ENCODE results near the gene DGKG.

The DGKG gene

DNA sequence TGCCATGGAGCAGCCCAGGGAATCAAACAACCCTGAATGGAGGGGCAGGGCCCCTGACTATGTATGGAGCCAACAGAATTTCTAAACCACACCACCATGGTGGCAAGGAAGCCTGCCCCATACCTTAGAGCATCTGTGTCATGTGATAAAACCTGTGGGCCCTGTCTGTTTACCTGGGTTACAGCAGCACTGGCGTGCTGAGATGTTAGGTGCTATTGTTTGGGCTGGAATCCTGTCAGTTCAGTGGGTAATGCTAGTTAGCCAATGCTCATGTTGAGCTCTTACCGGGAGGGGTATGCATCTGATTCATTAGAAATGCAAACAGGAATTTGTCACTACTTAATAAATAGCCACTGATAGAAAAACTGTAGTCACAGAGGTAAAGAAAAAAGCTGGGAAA is 189.7 kb downstream of the DGKG start:
- no peak for DNase-seq (ENCODE audit: low read depth in 2 of 2)

DNA sequence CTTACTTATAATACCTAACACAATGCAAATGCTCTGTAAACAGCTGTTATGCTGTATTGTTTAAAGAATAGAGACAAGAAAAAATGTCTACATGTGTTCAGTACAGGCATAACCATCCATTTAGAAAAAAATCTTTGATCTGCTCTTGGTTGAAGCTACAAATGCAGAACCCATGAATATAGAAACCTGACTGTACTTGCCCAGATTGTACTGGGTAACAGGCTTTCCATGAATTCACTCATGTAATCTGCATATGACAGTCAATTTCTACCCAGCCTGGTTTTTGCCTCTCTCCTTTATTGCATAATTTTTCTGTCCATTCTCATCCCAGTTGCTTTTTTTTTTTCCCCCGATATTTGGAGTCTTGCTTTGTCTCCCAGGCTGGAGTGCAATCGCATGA is 190.5 kb downstream of the DGKG start:
- DNase-seq (ENCODE audit: low read depth in 2 of 2) = no peak

DNA sequence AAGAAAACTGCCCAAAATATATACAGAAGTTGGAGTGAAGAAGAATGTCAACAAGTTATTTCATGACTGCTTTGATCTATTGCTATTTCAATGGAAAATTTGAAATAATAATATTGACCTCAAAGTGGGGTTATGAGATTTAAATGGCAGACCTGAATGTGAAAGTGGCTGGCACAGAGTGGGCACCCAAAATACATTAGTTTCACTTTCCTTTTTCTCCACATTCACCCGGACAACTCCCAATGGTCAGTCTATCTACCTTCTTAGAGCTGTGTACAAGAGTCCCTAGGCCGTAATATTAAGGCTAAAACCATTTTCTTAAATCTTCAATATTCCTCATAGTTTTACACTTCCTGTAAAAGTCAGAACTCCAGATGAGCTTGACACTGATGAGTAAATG is 191.5 kb downstream of the DGKG start:
- DNase-seq (ENCODE audit: low read depth in 2 of 2) = no peak

DNA sequence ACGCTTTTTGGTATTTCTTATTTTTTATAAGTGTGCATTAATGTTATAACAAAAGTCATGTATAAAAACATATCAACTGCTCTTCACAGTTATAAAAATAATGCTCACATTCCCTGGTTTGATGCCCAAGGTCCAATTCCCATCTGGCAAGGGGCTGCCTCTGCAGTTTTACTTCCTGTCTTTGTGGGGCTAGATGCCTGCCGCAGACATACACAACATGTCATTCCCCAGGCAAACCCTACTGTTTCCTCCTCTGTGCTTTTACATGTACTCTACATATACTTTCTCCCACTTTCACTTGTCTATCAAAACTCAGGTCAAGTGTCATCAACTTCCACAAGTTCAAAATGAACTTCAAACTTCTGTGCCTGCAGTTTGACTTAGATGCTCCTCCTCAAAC is 192.7 kb downstream of the DGKG start:
- no peak for DNase-seq (ENCODE audit: low read depth in 2 of 2)

DNA sequence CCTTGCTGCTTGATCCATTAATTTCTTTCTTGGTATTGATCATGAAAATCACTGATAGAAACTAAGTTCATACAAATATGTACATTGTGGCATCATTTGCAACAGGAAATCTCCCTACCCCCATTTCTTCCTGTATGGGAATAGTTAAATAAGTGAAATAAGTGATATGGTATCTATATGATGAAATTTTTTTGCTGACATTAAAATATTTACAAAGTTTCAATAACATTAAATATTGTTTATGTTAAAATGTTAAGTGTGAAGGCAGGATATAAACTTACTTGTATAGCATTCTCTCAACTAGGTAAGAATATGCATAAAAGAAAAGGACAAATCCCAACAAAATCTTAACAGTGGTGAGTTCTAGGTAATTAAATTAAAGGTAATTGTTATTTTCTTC is 193.1 kb downstream of the DGKG start:
- no peak for DNase-seq (ENCODE audit: low read depth in 2 of 2)

DNA sequence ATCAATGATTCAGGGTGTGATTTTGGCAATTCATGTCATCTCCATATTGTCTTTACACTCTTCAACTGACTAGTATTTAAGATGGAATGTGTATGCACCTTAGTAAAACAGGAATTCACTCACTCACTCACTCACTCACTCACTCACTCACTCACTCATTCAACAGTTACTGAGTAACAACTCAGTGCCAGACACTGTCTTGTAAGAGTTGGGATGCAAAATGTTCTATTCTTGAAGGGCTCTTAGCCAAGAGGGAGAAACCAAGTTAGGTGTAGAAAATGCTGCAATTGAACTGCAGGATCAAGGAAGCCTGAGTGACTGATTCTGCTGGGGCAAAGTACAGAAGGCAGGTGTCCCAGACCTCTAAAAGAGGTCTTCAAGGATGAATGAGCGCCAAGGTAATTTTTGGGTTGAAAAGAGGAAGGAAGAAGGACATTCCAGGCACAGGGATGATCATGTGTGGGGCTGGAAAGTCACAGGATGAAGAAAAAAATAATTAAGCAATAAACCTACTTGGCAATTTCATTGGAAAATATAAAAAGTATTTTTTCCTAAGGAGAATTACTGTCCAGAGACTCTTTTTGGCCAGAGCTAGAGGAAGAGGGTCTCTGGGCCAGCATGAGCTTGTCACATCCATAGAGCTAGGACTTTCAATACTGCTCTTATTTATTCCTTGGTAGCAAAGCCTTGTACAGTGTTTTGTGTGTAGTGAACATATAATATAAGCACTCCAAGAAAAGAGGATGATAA is 194.2 kb downstream of the DGKG start:
- no peak for DNase-seq (ENCODE audit: low read depth in 2 of 2)

DNA sequence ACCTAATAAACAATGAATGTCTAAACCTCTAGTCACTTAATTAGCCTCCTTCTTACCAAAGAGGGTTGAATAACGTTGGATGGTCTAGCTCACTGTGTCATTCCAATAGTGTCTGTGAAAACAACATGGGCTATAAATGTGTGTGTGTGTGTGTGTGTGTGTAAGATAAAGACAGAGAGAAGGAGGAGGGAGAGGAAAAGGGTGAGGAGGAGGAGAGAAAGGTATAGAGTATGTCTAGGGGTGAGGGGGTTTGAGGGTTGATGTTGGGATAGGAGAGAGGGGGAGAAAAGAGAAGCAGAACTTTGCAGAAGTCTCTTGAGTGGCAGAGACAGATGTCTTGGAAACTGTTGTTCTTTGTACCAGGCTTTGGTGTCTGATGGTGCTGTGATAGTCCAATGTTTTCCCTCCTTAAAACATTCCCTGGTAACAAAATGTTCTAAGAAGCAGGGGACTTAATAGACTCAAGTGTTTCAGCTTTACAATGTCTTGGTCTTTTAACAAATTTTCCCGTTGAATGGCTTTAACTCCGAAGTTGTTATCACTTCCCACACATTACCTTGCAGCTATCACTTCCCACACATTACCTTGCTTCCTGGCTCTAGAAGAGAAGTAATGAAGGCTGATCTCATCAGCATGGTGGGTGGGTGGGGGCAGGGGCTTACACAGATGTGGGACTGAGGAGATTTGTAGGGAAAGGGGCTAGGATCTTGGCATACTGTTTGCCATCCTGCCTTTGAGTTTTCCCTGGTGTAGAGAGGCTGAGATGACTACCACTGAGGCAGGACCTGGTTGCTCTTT is 195.3 kb downstream of the DGKG start:
- DNase-seq (ENCODE audit: low read depth in 2 of 2) = no peak

DNA sequence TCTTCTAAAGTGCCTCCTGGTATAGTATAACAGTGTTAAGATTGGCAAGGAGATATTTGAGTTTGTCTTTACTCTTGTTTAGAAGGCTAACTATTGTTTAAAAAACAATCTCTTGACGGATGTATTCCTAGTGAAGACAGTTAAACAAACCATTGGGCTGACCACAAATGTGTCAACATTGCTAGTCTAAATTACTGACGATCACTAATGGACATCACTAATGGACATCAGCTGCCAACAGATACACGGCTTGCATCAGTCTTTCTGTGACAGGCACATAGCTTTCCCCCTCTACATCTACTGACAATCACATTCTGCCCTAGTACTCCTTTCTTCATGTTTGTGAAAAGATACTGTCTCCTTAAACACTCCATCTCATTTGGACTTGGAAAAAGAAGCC is 196.0 kb downstream of the DGKG start:
- DNase-seq (ENCODE audit: low read depth in 2 of 2) = no peak

DNA sequence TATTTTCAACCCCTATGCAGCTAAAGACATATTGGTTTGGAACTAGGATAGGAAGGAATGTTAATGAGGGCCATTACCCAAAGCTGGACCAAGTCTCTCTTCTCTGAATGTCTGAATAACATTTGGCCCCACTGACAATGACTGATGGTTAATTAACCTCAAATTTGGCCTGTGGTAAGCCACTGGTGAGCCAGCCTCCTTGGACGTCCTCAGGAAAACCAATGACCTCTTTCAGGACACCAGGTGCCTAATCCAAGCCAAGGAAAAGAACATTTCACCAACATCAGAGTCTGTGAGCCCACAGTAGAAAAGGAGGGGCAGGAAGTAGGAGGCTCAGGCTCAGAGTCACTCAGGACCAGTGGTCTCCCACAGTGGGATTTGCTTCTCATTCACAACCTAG is 196.7 kb downstream of the DGKG start:
- DNase-seq (ENCODE audit: low read depth in 2 of 2) = no peak

DNA sequence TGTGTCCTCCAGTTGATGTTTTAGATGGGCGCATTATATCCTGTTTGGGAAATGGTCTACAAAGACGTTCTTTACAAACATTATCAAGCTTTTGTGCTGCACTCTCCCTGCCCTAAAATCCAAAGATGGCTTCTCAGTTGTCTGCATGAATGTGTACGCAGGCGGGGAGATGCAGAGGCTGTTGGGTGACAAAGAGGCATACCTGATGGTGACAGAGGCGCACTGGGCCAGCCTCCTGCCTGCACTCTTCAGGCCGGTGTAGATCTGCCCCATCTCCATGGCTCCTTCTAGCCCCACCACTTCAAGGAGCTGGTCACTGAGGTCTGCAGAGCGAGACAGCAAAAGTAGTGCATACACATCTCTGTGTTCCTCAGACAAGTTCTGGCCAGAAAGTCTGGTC is 197.3 kb downstream of the DGKG start:
- DNase-seq (ENCODE audit: low read depth in 2 of 2) = no peak

DNA sequence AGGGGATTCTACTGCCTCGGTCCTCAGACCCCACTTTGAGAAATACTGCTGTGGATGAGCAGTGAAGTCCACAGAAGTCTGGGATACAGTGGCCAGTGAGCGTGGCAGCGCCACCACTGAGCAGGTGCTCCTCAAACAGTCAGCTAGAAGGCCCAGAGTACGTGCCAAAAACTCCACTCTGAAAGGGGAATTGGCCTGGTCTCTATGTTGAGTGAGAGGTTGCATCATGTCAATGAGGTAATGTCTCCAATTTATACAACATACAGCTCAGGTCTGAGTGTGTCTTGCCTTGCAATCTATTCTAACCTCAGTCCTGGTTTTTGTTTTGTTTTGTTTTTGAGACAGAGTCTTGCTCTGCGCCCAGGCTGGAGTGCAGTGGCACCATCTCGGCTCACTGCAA is 199.8 kb downstream of the DGKG start:
- no peak for DNase-seq (ENCODE audit: low read depth in 2 of 2)

DNA sequence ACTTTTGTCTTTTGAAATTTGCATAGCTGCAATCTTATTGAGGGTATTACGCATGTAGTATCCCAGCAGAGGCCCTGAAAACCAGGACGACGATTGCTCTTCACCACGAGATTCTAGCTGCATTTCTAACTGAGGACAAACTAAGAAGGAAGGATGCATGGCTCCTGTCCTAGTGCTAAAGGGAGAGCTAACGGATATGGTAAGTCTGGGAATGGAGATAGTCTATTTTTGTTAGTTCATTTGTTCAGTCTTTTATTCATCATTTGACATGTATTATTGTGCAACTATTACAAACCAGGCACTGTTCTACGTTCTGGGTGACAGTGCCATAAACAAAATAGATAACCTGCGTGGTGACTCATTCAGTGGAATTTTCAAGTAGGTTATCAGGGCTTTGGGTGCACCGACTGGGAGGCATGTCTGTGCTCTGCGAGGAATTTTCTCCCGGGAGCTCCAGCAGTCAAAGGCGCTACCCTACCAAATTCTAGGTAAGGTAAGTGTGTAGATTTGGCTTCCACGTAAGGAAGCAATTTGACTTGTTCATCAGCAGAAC is 201.3 kb downstream of the DGKG start:
- no peak for DNase-seq (ENCODE audit: low read depth in 2 of 2)

DNA sequence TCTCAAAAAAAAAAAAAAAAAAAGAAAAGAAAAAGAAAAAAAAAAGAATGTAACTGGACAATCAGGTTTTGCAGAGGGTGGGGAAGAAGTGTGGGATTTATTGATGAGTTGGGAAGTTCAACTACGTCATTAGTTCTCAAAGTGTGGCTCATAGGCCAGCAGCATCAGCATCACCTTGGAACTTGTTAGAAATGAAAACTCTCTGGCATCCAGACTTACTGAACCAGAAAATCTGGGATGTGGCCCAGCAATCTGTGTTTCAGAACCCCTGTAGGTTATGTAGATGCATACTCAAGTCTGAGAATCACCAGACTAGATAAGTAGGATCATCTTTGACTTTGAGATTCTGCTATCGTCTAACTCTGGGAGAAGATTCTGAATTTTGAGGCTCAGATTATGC is 207.4 kb downstream of the DGKG start:
- DNase-seq (ENCODE audit: low read depth in 2 of 2) = no peak

DNA sequence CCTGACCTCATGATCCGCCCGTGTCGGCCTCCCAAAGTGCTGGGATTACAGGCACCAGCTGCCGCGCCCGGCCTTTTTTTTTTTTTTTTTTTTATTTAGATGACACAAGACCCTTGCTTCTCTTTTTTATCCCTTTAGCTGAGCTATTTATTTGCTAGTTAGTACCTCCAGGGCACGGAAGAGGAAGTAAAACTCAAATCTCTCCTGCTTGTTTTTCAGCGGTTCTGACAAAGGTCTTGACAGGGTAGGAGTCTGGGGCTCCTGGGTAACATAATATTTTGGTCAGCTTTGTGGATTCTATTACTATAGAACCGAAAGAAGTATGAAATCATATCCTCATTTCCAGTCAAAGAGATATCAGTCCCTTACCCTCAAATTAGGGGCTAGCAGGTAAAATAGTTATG is 209.1 kb downstream of the DGKG start:
- no peak for DNase-seq (ENCODE audit: low read depth in 2 of 2)

DNA sequence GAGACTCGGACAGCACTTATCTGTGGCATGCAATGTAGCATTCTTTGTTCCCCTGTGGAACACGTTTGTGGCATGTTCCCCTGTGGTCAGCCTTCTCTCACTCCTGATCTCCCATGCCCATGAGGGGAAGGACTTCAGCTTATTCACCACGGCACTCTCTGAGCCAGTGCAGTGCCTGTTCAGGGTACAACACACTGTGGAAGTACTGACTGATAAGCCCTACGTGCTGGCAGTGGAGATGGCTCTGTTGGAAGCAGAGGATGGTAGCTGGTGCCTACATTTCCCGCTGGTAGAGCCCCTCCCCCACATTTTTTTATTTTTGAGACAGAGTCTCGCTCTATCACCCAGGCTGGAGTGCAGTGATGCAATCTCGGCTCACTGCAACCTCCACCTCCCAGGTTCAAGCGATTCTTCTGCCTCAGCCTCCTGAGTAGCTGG is 209.7 kb downstream of the DGKG start:
- DNase-seq (ENCODE audit: low read depth in 2 of 2) = no peak

DNA sequence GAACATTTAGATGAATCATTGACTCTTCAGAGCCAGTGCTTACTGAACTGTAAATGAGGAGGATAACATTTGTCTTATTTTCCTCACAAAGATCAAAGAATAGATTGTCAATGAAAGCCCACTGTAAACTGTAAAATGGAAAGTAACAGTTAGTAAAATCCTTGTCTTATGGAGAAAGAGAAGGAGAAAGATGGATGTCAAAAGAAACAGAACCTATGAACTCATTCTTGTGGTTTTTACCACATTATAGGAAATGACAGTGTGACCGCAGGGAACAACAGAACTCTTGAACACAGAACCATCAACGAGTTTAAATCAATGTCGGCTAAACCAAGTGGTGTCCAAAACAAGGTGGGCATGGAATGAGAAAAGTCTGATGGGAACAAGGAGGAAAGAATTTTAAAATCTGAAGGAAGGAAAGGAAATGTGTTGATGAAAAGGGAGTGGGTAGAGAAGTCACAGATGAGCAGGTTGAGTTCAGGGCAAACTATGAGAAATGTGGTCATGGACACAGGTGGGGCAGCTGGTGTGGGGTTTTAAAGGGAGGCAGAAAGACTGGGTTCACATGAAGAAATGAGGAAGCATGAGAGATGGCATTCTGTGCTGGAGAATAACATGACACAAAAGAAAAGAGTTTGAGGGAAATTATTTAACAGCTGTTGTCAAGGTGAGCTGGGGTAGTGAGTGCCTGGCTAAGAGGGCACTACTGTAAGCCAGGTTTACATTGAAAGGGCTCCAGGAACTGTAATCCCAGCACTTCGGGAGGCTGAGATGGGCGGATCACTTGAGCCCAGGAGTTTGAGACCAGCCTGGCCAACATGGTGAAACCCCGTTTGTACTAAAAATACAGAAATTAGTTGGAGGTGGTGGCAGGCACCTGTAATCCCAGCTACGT is 210.7 kb downstream of the DGKG start:
- no peak for DNase-seq (ENCODE audit: low read depth in 2 of 2)

DNA sequence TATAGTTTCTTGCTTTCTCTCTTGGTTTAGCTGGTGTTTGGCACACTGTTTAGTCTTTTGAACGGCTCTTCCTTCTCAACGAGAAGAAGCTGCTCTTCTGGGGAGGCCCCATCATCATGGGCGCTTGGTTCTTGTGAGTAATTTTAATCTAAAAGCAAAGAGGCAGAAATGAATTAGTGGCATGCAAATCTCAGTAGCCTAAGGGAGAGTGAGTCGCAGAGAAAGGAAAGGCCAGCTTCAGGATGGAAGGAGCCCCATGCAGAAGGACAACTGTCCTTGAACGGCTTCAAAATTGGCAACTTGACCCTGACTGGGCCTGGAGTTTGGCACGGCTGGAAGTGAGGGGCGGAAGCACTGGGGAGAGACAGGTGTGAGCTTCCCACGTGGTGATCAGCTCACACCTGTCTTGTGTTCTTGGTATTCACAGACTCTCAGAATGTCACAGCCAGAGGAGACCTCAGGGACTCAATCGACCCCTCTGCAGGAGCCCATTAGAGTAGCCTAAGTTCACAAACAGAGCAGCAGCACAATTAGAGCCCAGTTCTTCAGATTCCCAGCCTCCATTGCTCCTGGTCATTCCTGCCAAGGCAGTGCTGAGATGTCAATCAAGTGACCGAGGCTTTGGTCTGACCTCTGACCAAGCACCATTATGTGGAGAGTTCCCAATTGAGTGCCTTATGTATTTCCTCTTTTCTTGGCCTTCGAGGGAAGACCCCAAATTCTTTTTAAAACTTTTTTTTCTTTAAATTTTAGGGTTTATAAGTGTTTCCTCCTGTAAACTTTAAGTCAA is 211.8 kb downstream of the DGKG start:
- DNase-seq (ENCODE audit: low read depth in 2 of 2) = no peak

DNA sequence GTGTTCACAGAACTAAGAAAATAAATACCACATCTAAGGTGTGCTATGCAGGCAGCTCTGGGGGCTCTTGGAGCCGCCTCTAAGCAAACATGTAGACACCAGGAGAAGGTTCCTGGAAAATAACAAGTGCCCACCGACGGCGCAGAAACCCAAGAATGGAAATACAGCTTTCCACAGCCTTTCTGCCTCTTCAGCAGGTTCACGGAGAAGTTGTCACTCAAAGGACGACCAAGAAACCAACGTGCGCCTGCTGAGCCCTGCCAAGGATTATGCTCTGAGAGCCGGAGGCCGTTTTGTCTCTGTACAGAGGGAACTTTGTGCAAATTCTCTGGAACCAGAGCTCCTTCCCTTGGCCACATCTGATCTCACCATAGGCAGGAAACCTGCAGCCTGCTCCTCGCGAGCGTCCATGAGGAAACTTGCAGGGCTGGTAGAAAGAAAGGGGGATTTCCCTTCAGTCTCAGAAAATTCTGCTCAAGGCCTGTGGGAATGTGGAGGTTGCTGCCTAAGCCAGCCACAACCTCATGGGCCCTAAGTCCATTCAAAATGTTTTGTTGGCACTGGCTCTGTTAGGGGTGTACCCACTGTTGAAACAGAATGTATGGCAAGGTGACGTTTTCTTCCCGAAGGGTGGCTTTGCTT is 212.6 kb downstream of the DGKG start:
- DNase-seq (ENCODE audit: low read depth in 2 of 2) = no peak

DNA sequence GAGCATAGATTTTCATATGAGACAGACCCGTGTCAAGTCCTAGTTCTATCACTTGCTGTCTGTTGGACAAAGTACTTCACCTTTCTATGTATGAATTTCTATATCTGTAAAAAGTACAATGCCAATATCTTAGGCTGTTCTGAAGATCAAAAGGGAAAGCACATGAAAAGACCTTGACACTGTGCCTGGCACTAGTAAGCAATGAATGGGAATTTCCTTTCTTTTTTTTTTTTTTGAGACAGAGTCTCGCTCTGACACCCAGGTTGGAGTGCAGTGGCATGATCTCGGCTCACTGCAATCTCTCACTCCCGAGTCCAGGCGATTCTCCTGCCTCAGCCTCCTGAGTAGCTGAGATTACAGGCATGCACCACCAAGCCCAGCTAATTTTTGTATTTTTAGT is 217.8 kb downstream of the DGKG start:
- DNase-seq (ENCODE audit: low read depth in 2 of 2) = no peak

DNA sequence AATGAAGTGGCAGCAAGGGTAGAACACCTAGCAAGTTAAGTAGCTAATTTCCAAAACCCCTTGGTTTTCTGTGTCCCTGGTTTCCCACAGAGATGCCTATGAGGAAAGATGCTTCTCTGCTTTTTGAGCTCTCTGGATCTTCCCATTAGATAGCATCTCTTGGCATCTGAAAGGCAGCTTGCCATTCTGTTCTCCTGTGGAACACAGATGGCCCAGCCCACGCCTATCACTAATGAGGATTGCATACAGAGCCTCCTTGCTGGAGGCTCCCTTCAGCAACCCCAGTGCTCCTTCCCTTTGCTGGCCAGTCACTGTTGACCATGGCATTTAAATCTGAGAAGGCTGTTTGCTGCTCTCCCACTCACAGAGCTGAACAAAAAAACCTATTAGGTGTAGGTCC is 218.8 kb downstream of the DGKG start:
- no peak for DNase-seq (ENCODE audit: low read depth in 2 of 2)

Measured in stimulated activated CD8-positive, alpha-beta memory T cell treated with anti-CD3 and anti-CD28 coated beads, Interleukin-2, amount 100 ng/mL, for 1 hour (primary cell).